CD4-positive, alpha-beta T cell treated with Interleukin-6 for 4 hours (primary cell): Measurements from ENCODE around the gene SERPINB12.

Experiments used
- DNase-seq: peaks from one replicate; pipeline ENCODE4 v3.0.0-alpha.2; 2020; ENCODE audit warnings: mixed read lengths

SERPINB12 gene

DNA sequence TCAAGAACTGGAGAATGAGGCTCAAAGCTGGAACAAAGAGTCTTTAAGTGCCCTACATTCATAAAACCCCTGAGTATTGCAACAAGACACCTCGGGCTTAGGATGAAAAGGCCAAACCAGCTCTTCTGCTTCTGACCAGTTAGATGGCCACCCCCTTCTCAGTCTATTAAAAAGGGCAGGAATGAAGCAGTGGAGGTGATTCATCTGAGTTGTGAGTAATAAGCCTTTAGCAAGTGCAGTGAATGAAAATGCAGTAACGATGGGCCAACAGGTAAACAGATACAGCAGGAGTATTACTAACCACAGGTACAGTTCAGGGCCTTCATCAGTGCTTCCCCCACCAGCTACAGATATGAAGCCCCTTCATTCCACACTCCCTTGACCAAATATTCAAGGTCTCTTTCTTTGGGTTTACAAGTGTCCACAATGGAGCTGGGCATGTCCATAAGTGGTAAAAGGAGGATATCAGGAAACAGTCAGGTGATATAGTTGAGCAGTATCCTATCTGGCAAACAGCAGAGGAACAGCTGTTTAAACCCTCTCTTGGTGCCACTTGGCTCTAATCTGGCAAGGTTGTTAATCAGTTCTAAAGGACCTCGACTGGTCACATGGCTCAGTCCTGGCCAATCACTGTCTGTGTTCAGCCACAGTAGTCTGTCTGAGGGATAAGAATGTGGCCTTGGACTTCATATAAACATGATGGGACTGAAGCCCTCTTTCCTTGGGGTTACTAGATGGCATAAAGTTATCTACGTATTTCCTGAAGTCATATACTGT is 62.8 kb downstream of the SERPINB12 start:
- no peak for DNase-seq

DNA sequence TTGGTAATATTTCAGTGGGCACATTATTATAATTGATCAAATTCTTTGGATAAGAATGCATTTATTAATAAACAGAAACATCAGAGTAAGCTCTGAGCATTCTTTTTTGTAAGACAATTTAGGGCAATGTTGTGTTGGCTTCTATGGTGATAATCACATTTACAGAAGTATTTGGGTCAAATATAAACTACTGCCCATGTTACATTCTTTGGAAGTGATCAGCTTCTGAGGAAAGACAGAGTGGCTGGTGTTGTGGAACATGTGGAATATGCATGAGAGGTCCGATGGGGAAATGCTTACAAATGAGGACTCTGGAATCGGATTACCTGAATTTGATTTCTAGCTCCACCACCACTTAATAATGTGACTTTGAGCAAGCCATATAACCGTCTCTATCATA is 64.4 kb downstream of the SERPINB12 start:
- DNase-seq: no peak

DNA sequence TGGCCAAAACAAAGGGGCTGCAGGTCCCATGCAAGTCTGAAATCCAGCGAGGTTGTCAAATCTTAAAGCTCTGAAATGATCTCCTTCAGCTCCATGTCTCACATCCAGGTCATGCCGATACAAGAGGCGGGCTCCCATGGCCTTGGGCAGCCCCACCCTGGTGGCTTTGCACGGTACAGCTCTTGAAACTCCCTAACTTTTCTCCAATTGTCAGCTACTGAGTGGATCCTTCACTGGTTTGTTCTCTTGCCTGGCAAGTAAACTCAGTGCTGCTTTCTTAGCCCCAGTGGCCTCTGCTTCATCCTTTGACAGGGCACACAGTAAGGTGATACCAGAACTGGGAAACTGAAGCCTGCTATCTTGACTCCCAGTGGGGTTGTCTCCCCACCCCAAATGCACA is 71.3 kb downstream of the SERPINB12 start:
- DNase-seq: no peak

DNA sequence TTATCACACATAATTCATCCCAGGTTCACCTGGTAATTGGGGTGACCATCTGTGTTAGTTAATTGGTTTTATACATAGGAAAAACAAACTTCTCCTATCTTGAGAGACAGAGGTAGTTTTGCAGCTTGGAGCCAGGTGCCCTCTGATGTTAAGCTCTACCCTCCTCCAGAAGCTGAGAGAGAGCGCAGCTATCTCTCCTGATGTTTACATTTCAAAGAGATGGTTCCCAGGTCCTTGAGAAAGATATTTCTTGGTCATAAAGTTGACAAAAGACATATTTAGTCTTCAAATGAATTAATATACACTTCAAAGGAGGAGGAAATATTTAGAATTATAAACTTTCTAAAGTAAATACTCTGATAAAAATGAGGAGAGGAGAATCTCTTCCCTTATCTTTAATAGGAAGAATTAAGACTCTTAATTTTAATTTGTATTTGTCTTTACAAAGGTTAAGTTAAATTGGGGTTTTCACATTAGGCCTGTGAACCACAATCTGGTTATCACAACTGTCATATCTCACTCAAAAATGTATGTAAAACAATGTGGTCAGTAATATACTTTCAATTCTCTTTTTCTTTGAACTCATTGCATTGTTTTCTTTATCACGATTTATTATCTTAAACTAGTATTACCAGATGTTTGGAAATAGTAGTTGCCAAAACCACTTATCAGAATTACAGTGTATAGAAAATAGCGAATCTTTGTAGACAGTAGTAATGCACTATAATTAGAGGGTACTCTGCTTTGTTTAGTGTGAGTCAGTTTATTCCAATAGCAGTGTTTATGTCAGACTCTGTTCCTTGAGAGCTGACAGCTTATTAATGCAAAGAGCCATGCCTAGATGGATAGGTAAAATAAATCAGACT is 75.1 kb downstream of the SERPINB12 start:
- no peak for DNase-seq

DNA sequence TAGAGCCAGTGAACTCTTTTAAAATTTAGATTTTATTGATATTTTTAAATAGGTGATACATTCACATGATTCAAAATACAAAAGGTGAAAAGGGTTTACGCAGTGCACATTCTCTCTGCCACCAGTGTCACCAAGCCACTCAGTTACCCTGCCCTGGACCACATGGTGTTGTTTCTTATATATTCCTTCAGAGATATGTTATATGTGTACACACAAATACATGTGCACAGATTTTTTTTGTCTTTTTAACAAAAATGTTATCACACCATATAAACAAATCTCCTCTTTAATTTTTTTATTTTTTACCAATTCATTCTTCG is 75.7 kb downstream of the SERPINB12 start:
- DNase-seq: no peak
